Measurements from ENCODE around the gene TECPR1.

DNA sequence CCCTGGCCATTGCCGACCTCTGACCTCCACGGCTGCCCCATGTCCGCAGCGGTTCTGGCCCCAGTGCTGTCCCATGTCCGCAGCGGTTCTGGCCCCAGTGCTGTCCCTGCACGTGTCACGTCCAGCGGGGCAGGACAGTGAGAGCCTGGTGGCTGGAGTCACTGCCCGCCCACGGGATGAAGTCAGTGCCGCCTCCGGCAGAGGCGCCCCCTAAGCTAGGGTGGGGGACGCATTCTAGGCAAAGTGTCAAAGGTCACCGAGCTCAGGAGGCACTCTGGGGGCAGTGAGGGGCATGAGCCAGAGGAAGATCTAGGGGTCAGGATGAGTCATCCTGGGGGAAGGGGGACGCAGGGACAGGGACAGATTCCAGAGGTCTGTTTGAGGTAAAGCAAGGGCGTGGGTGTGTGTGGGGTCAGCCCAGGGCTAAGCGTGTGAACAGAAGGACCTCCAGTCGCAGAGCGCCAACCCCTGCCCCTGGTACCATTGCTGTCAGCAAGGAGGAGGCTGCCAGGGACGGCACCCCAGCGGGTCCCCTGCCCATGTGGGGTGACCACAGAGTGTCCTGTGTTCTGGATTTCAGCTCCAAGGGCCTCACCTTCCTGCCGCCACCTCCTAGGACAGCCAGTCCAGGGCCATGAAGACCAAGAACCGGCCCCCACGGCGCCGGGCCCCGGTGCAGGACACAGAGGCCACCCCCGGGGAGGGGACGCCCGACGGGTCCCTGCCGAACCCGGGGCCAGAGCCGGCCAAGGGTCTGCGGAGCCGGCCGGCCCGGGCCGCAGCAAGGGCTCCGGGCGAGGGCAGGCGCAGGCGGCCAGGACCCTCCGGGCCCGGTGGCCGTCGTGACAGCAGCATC lies 40.1 kb downstream of the TECPR1 start:
- TF ChIP-seq, protein P1, sequence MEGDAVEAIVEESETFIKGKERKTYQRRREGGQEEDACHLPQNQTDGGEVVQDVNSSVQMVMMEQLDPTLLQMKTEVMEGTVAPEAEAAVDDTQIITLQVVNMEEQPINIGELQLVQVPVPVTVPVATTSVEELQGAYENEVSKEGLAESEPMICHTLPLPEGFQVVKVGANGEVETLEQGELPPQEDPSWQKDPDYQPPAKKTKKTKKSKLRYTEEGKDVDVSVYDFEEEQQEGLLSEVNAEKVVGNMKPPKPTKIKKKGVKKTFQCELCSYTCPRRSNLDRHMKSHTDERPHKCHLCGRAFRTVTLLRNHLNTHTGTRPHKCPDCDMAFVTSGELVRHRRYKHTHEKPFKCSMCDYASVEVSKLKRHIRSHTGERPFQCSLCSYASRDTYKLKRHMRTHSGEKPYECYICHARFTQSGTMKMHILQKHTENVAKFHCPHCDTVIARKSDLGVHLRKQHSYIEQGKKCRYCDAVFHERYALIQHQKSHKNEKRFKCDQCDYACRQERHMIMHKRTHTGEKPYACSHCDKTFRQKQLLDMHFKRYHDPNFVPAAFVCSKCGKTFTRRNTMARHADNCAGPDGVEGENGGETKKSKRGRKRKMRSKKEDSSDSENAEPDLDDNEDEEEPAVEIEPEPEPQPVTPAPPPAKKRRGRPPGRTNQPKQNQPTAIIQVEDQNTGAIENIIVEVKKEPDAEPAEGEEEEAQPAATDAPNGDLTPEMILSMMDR (IDR thresholded peaks at IDR 0.05) = no peak
- no peak for TF ChIP-seq POLR2A (IDR thresholded peaks at IDR 0.05)
